ENCODE measurements around the gene KIF17.
"Not testable (repeated sequence)": the region's sequence is repeated elsewhere in the genome, so short reads cannot be mapped to it uniquely, and the experiment has no call there.

KIF17 gene

GRCh38 chr1:20720631-20721091, 2.9 kb upstream of the KIF17 start:
- H3K27ac ChIP-seq (ENCODE audit: low read depth, low read length) = no peak overlapping the region
- no peaks in the 10 kb centered on the region for H3K79me2 ChIP-seq (ENCODE audit: control insufficient read depth, insufficient read depth, low read length, unreplicated experiment)
- no peak overlapping the region for H3K4me3 ChIP-seq (ENCODE audit: low read depth, low read length)
- no peaks in the 10 kb centered on the region for H3K27me3 ChIP-seq (ENCODE audit: insufficient read depth, low read length)
- H3K36me3 ChIP-seq (ENCODE audit: insufficient read depth, low read length) = no peaks in the 10 kb centered on the region
- H2AFZ ChIP-seq (ENCODE audit: low read length, unreplicated experiment) = no peak overlapping the region
- peaks cover 11% of the 10 kb centered on the region for H3K4me1 ChIP-seq (ENCODE audit: control insufficient read depth, insufficient read depth, low read length, unreplicated experiment)

- Histone ChIP-seq H3K79me2 (ENCODE audit: control insufficient read depth, insufficient read depth, low read length, unreplicated experiment) (no peaks in the 10 kb centered on the region), H3K27me3 (ENCODE audit: insufficient read depth, low read length) (no peaks in the 10 kb centered on the region), H3K4me1 (ENCODE audit: control insufficient read depth, insufficient read depth, low read length, unreplicated experiment) (peaks cover 5% of the 10 kb centered on the region), H3K4me3 (ENCODE audit: low read depth, low read length) (no peak overlapping the region), H2AFZ (ENCODE audit: low read length, unreplicated experiment) (no peak overlapping the region), H3K27ac (ENCODE audit: low read depth, low read length) (no peak overlapping the region), H3K36me3 (ENCODE audit: insufficient read depth, low read length) (no peaks in the 10 kb centered on the region)
Measured at GRCh38 chr1:20719871-20720620, 2.2 kb upstream of the KIF17 start.

- Histone ChIP-seq H3K79me2 (ENCODE audit: control insufficient read depth, insufficient read depth, low read length, unreplicated experiment) (no peaks in the 10 kb centered on the region), H3K36me3 (ENCODE audit: insufficient read depth, low read length) (no peaks in the 10 kb centered on the region), H3K27ac (ENCODE audit: low read depth, low read length) (no peak overlapping the region), H3K4me3 (ENCODE audit: low read depth, low read length) (no peak overlapping the region), H2AFZ (ENCODE audit: low read length, unreplicated experiment) (no peak overlapping the region), H3K27me3 (ENCODE audit: insufficient read depth, low read length) (no peaks in the 10 kb centered on the region), H3K4me1 (ENCODE audit: control insufficient read depth, insufficient read depth, low read length, unreplicated experiment) (no peaks in the 10 kb centered on the region)
Measured at GRCh38 chr1:20719261-20719660, 1.5 kb upstream of the KIF17 start.

DNA sequence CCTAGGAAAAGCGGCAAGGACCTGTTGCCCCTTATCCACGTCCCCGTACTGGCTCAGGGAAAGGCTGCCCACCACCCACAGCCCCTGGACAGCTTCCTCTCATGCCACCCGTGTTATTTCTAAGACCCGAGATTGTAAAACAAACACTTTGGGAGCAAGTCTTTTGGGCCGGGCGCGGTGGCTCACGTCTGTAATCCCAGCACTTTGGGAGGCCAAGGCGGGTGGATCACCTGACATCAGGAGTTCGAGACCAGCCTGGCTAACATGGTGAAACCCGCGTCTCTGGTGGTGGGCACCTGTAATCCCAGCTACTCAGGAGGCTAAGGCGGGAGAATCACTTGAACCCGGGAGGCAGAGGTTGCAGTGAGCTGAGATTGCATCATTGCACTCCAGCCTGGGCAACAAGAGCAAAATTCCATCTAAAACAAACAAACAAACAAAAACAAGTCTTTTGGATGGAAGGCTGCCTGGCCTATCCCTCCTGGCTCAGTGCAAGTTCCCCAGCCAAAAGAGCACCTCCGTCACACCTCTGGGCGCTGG, 606 bp upstream of the KIF17 start:
- not testable (repeated sequence) for H3K27me3 ChIP-seq (ENCODE audit: insufficient read depth, low read length); H3K79me2 ChIP-seq (ENCODE audit: control insufficient read depth, insufficient read depth, low read length, unreplicated experiment); H3K36me3 ChIP-seq (ENCODE audit: insufficient read depth, low read length); H3K27ac ChIP-seq (ENCODE audit: low read depth, low read length); H3K4me1 ChIP-seq (ENCODE audit: control insufficient read depth, insufficient read depth, low read length, unreplicated experiment)
- H2AFZ ChIP-seq (ENCODE audit: low read length, unreplicated experiment) = peak overlapping the region; percentile 8
- H3K4me3 ChIP-seq (ENCODE audit: low read depth, low read length) = peak overlapping the region; percentile 79

- H3K27ac ChIP-seq (ENCODE audit: low read depth, low read length) = no peak overlapping the region
- no peak overlapping the region for H2AFZ ChIP-seq (ENCODE audit: low read length, unreplicated experiment)
Measured at GRCh38 chr1:20716232-20716631, 1.6 kb downstream of the KIF17 start.

DNA sequence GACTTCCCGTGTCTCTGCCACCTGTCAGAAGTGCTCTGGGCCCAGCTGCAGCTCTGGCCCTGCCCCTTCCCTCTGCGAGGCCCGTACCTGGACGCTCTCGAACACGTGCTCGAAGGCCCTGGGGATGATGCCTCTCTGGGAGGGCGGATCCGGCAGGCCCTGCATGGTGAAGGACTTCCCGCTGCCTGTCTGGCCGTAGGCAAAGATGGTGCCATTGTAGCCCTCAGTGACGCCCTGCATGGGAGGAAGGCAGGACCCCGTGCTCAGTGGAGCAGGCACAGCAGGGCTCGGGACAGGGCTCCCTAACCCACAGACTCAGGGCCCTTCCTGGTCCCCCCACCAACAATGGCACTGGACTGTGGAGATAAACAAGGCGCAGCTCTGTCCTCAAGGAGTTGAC, 2.4 kb downstream of the KIF17 start:
- no peaks in the 10 kb centered on the region for H3K36me3 ChIP-seq (ENCODE audit: insufficient read depth, low read length)
- no peaks in the 10 kb centered on the region for H3K27me3 ChIP-seq (ENCODE audit: insufficient read depth, low read length)
- H3K4me3 ChIP-seq (ENCODE audit: low read depth, low read length) = no peak overlapping the region
- H3K79me2 ChIP-seq (ENCODE audit: control insufficient read depth, insufficient read depth, low read length, unreplicated experiment) = no peaks in the 10 kb centered on the region
- no peak overlapping the region for H2AFZ ChIP-seq (ENCODE audit: low read length, unreplicated experiment)
- no peak overlapping the region for H3K27ac ChIP-seq (ENCODE audit: low read depth, low read length)
- no peaks in the 10 kb centered on the region for H3K4me1 ChIP-seq (ENCODE audit: control insufficient read depth, insufficient read depth, low read length, unreplicated experiment)

More at GRCh38 chr1:20716232-20716631, 1.6 kb downstream of the KIF17 start:
- Histone ChIP-seq H3K4me3 (ENCODE audit: low read depth, low read length) (no peak overlapping the region), H3K79me2 (ENCODE audit: control insufficient read depth, insufficient read depth, low read length, unreplicated experiment) (no peaks in the 10 kb centered on the region), H3K4me1 (ENCODE audit: control insufficient read depth, insufficient read depth, low read length, unreplicated experiment) (no peaks in the 10 kb centered on the region), H3K27me3 (ENCODE audit: insufficient read depth, low read length) (no peaks in the 10 kb centered on the region), H3K36me3 (ENCODE audit: insufficient read depth, low read length) (no peaks in the 10 kb centered on the region)

GRCh38 chr1:20713440-20713839, 4.4 kb downstream of the KIF17 start:
- H3K79me2 ChIP-seq (ENCODE audit: control insufficient read depth, insufficient read depth, low read length, unreplicated experiment) = no peaks in the 10 kb centered on the region
- no peaks in the 10 kb centered on the region for H3K27me3 ChIP-seq (ENCODE audit: insufficient read depth, low read length)
- no peaks in the 10 kb centered on the region for H3K4me1 ChIP-seq (ENCODE audit: control insufficient read depth, insufficient read depth, low read length, unreplicated experiment)
- no peak overlapping the region for H3K4me3 ChIP-seq (ENCODE audit: low read depth, low read length)
- no peak overlapping the region for H3K27ac ChIP-seq (ENCODE audit: low read depth, low read length)
- H3K36me3 ChIP-seq (ENCODE audit: insufficient read depth, low read length) = no peaks in the 10 kb centered on the region
- H2AFZ ChIP-seq (ENCODE audit: low read length, unreplicated experiment) = no peak overlapping the region

DNA sequence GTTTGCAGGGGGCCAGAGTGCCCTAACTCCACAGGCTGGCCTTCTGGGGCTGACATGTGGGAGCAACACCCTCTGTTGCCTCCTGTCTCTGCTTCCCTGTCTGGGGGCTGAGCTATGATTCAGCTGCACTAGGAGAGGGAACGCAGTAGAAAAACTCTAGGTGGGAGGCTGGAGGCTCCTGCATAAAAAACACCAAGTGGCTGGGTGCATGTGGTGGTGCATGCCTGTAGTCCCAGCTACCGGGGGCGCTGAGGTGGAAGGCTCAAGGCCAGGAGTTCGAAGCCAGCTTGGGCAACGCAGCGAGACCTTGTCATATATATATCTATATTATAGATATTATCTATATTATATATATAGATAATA, 5.6 kb downstream of the KIF17 start:
- H3K36me3 ChIP-seq (ENCODE audit: insufficient read depth, low read length) = no peaks in the 10 kb centered on the region
- H3K27me3 ChIP-seq (ENCODE audit: insufficient read depth, low read length) = no peaks in the 10 kb centered on the region
- no peak overlapping the region for H3K27ac ChIP-seq (ENCODE audit: low read depth, low read length)
- no peaks in the 10 kb centered on the region for H3K4me1 ChIP-seq (ENCODE audit: control insufficient read depth, insufficient read depth, low read length, unreplicated experiment)
- H2AFZ ChIP-seq (ENCODE audit: low read length, unreplicated experiment) = no peak overlapping the region
- H3K79me2 ChIP-seq (ENCODE audit: control insufficient read depth, insufficient read depth, low read length, unreplicated experiment) = no peaks in the 10 kb centered on the region
- no peak overlapping the region for H3K4me3 ChIP-seq (ENCODE audit: low read depth, low read length)

DNA sequence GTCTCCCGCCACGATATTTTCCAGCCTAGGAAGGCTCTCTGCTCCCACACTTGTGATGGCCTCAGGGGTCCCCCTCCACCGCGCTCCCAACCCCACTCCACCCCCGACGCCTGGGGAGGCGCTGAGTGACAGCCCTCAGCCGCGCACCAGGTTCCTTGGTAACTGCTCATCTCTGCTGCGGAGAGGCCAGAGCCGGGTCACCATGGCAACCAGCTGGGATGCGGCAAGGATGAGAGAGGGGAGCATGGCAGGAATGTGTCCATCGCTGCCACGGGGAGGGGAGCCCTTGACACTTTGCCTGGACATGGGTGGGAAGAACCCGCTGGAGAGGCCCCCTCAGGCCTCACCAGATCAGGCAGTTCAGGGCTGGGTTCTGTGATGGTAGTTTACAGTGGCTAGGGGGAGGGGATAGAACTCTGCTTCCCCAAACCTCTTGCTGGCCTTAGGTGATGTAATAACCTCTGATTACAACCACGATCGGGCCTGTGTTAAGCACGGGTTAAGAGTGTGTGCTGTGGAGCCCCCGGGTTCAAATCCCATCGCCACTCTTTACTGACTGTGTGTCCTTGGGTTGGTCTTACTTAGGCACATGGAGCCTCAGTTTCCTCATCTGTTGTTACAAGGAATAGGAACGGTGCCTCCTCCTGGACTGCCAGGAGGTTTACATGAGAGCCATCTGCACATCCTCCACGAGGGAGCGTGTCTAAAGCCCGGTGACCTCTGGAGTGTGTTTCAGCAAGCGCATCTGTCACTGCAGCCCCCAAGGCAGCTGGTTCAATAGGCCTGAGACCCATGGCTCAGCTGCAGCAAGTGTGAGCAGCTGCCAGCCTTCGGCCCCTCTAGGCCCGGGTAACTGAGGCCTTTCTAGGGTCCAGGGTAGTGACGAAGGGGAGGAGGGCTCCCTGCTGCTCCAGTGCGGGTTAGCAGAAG, 6.3 kb downstream of the KIF17 start:
- H3K4me3 ChIP-seq (ENCODE audit: low read depth, low read length) = no peak overlapping the region

DNA sequence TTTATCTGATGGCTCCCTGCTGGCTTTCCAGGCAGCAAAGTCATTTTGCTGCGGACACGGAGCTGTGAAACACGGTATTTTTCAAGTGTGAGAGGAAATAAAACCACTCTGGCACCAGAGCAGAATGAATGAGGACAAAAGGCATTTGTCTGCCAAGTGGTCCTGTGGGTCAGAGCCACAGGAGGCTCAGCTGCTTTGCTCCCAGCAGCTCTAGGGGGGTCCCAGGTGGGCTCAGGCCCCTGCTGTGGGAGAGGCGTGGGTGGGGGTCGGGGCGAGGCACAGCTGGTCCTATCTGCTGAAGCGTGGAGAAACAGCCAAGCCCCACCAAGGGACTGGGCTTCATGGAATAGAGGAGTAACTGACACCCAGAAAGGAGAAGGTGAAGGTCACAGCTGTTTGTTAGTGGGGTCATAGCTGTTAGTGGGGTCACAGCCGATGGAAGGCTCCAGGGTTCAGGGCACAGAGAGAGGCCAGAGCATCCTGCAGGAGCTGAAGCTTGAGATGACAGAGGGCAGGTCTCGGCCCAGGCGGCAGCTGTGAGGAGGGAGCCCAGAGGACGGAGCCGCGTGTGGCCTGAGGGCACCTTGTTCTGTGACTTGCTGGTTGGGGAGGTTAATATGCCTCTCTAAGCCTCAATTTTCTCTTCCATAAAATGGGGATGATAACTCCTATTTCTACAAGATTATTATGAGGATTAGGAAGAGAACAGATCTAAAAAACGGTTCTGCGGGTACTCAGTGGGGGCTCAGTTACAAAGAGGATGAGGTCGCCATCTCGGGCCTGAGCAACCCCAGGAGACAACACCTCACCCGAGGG, 7.1 kb downstream of the KIF17 start:
- Histone ChIP-seq H3K27ac (ENCODE audit: low read depth, low read length) (no peak overlapping the region), H3K4me1 (ENCODE audit: control insufficient read depth, insufficient read depth, low read length, unreplicated experiment) (no peaks in the 10 kb centered on the region), H3K79me2 (ENCODE audit: control insufficient read depth, insufficient read depth, low read length, unreplicated experiment) (no peaks in the 10 kb centered on the region), H3K4me3 (ENCODE audit: low read depth, low read length) (no peak overlapping the region), H3K27me3 (ENCODE audit: insufficient read depth, low read length) (no peaks in the 10 kb centered on the region), H3K36me3 (ENCODE audit: insufficient read depth, low read length) (no peaks in the 10 kb centered on the region), H2AFZ (ENCODE audit: low read length, unreplicated experiment) (no peak overlapping the region)

More for the DNA sequence above, 6.3 kb downstream of the KIF17 start:
- no peak overlapping the region for H2AFZ ChIP-seq (ENCODE audit: low read length, unreplicated experiment)
- H3K27me3 ChIP-seq (ENCODE audit: insufficient read depth, low read length) = no peaks in the 10 kb centered on the region
- no peaks in the 10 kb centered on the region for H3K79me2 ChIP-seq (ENCODE audit: control insufficient read depth, insufficient read depth, low read length, unreplicated experiment)
- H3K36me3 ChIP-seq (ENCODE audit: insufficient read depth, low read length) = no peaks in the 10 kb centered on the region
- no peaks in the 10 kb centered on the region for H3K4me1 ChIP-seq (ENCODE audit: control insufficient read depth, insufficient read depth, low read length, unreplicated experiment)
- H3K27ac ChIP-seq (ENCODE audit: low read depth, low read length) = no peak overlapping the region

All from ACC112 (cell line).